TTC549 (cell line): ENCODE results near the gene TGIF2.

Experiments
- FAIRE-seq: peaks from 2 replicates; lab custom pipeline; 2012; peaks lifted over from hg19 to GRCh38; lab: Jason Lieb, UNC

The TGIF2 gene

DNA sequence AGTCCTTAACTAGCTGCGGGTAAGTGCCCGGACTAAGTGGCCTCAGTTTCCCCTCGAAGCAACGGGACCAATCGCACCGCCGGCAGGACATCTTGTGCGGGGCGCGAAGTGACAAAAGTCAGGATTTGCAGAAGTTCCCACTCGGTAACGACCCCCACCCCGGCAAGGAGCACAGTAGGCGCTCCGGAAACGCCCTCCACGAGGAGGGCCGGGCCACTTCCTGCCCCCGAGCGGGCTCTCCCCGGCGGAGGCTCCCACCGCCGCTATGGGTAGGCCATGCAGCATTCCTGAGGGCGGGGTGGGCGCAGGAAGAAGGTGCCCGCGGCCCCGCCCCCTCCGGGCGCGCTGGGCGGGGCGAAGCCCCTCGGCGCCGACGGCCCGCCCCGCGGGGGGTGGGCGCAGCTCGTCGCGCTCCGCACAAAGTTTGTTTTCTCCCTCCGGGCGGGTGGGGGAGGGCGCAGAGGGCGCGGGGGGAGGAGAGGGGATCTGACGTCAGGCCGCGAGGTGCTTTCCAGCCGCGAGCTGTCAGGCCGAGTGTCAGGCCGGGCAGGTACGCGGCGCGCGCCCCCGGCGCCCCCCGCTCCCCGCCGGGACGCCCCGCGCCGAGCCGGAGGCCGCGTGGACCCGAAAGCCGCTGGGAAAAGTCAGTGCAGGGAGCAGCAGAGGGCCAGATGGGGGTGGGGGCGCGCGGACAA lies at the start of gene TGIF2:
TSS of gene TGIF2 (plus strand) at position 495 of the 695 bp plus-strand sequence. CDS start 5,178 bp downstream, outside the sequence.
- FAIRE-seq, result no peak

DNA sequence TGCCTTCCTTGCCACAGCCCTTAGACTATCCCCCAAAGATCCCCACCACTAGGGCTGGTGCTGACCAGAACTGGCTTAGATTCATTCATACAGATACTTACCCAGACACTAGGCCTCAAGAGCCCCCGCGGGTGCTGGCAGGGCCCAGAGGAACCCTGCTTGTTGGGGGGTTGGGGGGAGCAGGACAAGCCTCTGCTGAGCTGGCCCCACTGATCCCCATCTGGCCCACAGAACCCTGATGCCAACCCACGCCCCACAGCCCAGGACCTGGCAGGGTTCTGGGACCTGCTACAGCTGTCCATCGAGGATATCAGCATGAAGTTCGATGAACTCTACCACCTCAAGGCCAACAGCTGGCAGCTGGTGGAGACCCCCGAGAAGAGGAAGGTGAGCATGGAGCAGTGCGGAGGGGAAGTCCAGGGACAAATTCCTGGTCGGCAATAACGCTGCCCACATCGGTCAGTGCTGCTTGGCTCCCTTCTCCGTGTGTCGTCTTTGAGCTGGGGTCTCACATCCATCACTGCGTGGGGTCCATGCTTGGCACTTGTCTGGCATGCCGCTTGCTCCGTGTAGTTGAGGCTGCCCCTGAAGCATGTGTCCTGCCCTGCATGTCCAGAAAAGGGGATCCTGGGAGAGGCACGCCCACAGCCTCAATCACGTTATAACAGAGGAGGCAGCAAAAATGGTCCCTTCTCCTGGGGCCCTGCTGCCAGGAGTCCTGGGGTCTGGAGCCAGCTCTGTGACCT lies 47.6 kb upstream of the TGIF2 start:
- no peak for FAIRE-seq

DNA sequence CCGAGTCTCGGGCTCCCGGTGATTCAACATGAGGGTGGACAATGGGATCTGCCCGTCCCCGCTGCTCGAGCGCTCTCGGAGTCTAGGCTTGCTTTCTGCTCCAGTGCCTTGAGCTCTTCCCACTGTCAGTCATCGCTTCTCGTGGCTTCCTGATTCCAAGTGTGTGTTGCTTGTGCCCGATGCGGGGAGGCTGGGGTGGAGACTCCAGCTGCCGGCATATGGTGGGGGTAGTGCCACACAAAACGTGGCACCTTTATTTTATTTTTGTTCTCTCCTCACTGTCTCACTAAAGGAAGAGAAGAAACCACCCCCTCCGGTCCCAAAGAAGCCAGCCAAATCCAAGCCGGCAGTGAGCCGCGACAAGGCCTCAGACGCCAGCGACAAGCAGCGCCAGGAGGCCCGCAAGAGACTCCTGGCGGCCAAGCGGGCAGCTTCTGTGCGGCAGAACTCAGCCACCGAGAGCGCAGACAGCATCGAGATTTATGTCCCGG lies 46.8 kb upstream of the TGIF2 start:
- FAIRE-seq, result no peak

DNA sequence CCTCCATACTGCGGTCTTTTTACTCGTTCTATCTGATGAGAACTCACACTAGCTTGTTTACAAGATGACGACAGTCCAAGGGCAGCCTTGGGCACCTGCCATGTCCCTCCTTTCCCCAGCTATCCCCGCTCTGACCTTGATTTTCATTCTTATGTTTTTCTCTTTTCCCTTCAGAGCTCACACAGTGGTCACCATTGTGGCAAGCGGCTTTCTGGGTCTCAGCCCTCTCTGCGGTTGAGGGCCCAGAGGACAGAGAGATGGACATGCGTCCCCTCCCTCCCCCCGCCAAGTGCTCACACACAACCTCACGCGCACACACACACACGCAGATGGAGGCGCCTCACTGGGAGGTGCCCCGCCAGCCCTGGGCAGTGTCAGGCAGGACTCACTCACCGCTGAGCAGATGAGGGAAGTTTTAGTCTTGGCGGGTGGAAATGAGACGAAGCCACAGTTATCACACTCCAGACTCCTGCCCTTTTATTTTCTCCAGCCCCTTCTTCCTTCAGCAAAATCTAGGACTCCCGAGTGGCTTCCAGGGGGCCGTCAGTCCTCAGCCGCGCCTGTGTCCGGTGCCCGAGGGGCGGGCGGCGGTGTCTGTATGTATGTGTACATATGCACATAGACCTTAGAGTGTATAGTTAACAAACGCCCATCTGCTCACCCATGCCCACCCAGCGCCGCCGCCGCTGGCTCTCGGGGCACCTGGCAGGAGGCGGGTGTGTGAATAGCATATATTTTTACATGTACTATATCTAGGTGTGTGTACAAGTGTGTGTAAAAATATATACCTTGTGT lies 45.9 kb upstream of the TGIF2 start:
- FAIRE-seq, result no peak

DNA sequence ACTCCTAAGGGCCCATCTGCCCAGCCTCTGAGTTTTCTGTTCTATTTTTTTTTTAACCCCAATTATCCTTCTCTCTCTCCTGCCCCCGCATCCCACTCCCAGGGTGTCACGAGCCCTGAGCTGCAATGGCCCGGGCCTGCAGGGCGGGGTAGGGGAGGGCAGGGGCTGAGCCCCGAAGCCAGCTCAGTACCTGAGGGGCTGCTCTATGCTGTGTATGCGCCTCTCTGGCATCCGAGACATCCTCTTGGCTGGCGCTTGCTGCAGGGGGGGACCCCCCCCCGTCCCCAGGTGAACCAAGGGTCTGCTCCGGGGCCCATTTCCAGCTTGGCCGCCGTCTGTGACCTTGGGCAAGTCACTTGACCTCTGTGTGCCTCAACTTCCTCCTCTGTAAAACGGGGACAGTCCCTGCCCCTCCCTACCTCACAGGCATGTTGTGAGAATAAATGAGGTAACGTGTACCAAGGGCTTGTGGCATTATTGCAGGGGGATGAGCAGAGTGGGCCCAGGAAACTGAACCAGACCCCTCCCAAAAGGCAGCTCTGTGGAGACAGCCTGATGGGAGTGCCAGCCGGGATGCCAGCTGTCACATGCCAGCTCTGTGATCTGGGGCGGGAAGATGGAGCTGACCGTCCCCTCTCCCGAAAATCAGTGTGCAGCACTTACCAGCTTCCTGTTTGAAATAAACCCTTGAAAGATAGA lies 45.1 kb upstream of the TGIF2 start:
- no peak for FAIRE-seq

DNA sequence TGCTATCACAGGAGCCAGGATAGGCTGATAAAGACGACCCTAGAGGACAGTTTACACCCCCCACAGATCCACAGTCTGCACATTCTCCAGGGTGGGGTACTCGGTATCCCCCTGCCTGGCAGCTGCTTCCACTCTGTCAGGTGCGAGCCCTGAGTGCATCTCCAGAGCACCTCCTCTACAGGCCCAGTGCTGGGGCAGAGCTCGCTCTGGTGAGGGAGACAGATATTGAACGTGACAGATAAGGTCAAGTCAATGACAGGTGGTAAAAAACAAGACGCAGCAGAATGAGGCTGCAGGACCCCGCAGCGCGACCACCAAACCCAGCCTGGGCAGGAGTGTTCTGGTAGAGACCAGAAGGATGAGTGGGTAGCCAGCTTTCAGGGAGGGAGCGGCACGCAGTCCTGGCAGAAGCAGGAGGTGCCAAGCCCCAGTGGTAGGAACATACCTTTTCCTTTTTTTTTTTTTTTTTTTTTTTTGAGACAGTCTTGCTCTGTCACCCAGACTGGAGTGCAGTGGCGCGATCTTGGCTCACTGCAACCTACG lies 44.5 kb upstream of the TGIF2 start:
- no peak for FAIRE-seq

DNA sequence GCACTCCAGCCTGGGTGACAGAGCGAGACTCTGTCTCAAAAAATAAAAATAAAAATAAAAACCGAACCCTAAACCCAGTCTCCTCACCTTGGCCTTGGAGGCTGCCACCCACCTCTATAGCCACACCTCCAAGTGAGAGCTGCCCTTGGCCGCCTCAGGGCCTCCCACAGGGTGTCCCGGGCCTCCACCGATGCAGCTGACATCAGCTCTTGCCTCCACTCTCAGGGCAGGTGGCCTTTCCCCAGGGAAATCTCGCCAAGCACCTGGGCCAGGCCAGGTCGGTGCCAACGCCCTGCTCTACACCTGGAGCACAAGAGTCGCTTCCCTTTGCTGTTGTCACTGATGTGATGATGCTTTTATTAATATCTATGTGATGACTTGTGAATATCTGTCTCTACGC lies 41.0 kb upstream of the TGIF2 start:
- no peak for FAIRE-seq

DNA sequence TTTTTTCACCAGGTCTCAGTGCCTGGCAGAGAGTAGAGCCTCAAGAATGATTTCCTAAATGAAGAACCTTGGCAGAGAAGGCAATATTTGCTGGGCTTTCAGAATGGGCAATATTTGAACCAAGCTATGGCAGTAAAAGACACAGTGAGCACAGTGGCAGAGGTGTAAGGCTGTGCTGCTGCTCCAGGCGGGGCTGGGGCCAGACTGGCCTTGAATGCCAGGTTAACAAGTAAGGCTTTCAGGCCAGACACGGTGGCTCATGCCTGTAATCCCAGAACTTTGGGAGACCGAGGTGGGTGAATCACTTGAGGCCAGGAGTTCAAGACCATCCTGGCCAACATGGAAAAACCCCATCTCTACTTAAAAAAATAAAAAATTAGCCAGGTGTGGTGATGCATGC lies 40.6 kb upstream of the TGIF2 start:
- no peak for FAIRE-seq

DNA sequence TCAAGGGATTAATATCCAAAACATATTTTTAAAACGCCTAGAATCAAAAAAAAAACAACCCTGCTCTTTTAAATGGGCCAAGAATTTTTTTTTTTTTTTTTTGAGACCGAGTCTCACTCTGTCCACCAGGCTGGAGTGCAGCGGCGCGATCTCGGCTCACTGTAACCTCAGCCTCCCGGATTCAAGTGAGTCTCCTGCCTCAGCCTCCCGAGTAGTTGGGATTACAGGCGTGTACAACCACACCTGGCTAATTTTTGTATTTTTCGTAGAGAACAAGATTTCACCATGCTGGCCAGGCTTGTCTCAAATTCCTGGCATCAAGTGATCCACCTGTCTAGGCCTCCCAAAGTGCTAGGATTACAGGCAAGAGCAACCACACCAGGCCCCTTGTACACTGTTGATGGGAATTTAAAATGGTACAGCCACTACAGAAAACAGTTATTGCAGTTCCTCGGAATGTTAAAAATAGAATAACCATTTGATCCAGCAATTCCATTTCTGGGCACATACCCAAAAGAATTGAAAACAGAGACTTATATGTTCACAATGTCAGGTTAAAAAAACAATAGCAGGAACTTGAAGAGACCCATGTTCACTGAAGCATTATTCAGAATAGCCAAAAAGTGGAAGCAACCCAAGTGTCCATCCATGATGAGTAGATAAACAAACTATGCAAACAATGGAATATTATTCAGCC lies 35.2 kb upstream of the TGIF2 start:
- FAIRE-seq, result no peak

DNA sequence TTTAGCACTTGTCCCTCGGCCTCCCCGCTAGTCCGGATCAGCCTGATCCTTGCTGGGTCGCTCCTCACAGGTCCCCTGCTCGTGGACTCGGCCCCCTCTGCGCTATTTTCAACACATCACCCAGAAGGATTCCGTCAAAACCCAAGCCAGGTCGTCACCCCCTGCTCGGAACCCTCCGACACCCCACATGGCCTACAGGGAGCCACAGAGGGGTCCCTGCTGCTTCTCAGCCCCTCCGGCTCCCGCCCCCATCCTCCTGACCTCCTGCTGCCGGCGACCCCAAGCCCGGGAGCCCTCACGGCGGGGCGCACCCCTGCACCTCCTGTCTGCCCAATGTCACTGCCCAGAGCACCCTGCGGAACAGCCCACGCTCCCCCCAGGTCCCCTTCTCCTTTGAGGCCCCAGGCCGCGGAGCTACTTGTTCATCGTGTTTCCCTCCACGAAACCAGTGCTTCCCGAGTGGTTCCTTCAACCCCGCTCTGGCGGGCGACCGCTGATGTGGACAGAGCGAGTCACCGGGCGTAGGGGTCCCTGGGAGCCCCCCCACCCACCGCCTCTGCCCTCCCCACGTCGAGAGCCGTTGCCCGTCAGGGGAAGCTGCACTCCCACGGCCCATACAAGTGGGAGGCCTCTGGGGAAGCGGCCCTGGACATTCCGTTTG lies 32.7 kb upstream of the TGIF2 start:
- no peak for FAIRE-seq

DNA sequence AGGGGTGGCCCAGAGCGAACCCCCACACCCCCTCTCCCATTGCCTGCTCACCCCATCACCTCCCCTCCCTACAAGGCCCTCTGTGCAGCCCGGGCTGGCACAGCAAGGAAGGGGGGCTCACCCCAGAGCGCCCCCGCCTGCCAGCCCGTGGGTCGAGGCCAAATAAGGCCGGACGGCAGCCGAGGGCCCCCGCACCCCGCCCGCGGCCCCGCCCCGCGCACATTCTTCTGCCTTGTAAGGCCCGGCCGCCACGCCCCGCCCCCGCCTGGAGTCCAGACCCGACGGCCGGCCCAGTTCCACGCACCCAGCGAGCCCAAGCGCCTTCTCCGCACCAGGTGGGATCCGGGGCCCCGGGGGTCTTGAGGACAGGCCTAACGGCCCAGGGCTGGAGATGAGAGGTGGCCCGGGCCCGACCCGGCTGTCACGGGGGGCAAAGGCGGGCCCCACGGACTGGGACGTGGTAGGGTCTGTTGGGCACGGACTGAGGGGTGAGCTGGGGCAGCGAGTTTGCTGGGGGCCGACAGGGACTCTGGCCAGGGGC lies 32.1 kb upstream of the TGIF2 start, which contains the start of gene MYL9:
TSS of gene MYL9 (plus strand) at position 293 of the 541 bp plus-strand sequence. CDS start 3,366 bp downstream, outside the sequence.
- no peak for FAIRE-seq

DNA sequence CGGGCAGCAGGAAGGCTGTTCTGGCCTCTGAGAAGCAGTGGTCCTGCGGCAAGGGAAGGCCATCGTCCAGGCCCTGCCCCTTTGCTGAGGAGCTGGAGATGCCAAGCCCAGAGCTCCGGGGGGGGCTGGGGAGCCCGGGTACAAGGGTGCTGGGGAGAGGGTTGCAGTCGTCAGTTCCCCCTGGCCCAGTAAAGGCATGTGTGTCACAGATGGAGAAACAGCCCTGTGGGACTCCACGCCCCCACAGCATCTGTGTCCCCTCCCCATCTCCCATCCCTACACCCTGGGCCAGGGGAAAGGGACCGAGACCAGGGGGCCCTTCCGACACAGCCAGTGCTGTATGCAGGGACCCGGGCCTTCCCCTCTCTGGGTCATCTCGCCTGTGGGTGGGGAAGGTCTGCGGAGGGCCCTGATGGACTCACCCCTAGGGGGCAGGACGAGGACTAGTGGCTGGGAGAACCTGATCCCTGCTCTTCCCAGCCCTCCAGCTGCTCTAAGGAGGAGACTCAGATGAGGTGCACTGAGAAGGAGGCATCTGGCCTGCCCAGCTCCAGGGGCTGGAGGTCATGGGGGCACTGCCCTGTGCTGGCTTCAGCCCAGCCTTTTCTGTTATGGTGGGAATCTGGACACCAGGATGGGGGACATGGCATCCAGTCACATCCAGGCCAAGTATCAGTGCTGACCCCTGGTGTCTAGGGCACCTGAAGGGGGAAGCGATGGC lies 31.5 kb upstream of the TGIF2 start:
- FAIRE-seq, result no peak

DNA sequence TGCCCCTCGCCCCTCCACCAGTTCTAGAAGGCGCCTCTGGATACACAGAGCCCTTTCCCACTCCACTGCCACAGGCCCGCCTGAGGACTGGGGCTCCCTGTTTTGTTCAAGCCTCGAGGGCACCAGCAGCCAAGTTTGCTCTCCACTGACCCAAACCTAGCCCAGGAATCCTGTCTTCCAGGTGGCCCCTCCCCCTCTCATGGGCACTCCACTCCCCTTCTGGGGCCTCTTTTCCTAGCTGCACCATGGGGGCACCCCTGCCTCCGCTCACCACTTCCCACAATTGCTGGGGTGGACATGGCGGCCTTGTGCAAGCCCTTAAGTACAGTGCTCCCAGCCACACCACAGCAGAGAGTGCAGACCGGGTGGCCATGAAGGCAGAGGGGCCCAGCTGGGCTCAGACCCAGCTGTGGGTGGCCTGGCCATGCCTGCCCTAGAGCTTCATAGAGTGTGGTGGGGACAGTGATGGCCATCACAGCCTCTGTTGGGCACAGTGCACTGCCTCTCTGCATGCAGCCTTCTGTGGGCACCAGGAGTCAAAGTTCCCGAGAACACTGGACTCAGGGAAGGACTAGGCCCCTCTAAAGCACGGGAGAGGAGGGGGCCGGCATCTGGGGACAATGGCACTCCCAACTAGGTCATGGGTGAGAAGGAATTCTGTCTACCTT lies 30.7 kb upstream of the TGIF2 start:
- FAIRE-seq, result no peak

DNA sequence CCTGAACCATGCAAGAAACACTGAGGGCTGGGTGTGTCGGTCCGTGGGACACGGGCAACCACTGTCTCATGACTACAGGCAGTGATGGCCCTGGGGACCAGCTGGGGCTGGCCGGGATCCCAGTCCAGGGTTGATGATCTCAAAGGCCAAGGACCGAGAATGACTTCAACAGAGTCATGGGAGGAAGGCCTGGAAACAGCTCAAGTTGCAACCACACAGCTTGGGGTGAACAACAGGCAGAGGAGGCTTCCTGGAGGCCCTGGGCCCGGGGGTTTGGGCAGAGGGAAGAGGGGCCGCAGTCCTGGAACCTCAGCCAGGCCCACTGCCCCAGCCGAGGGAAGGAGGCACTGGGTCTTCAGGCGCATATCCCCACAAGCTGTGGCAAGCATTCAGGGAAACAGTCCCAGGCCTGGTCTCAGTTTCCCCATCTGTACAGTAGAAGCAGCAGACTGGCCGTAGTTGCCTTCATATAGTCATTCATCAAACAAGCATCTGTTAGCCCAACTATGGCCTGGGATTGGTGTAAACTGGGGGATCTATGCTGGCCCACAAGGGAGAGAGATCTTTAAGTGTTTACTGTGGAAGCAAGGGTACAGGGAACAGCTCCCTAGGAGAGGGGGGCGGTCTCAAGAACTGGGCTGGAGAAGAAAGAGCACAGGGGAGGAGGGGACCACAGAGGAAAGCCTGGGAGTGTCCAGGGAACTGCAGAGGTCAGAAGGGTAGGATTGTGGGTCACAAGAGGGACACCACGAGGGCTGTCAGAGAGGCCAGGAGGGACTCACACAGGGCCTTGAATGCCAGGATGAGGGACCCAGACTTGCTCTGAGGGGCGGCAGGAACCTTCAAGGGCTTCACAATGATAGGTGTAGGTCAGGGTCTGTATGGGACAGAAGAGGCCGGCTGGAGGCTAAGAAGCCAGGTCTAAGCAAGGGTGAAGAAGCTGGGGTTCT lies 29.9 kb upstream of the TGIF2 start:
- FAIRE-seq, result no peak

DNA sequence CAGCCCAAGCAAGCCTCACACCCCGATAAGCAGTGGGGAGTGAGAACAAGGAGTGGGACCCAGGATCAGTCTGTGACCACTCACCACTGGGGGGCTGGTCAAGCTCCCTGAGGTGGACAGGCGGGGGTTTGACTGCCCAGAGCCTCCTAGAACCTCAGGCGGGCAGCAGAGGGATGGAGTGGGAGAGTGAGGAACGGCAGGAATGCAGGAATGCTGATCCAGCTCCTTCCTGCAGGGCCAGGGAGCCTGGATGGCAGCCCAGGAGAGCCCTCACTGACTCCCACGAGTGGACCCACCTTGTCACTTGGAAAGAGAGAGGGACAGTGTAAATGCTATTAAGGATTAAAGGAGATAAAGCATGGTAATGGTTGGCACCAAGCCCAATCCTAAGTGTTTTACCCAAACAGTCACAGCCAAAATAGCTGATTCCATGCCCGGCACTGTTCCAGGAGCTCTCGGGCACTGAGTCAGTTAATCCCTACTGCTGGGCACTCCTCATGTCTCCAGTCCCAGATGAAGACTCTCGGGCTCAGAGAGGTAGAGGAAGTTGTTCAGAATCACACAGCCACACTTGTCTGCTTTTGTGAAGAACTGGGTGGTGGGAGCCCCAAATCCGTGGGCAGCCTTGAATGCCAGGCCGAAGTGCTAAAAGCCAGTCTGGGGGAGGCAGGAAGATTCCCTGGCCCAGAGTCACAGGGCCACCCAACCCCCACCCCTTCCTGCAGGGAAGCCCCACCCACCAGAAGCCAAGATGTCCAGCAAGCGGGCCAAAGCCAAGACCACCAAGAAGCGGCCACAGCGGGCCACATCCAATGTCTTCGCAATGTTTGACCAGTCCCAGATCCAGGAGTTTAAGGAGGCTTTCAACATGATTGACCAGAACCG lies 29.0 kb upstream of the TGIF2 start:
- FAIRE-seq, result no peak

DNA sequence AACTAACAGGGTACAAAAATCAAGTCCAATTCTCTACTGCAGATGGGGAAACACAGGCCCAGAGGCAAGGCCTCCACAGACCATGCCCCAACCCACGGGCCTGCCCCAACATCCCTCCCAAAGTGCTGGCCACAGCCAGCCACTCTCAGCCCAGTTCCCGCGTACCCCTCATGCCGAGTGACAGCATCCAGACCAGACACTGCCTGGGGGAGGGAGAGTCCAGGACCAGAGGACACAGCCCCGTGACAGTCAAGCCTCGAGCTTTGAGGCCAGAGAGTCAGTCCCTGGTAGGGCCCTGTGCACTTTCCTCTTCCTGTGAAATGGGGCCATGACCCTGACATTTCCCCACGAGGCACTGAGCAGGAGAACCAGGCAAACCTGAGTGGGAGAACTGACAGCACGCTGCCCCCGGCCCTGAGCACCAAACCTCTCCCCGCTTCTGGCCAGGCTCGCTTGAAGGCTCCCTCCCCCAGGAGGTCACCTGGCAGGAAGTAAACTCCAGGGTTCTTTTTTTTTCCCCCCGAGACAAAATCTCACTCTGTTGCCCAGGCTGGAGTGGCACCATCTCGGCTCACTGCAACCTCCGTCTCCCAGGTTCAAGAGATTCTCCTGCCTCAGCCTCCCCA lies 27.2 kb upstream of the TGIF2 start:
- no peak for FAIRE-seq
